HepG2 (cell line): ENCODE results near the gene TMEM158. TPM values are rescaled to one million over a fixed set of nuclear protein-coding genes. Genes with fewer than 3 reads are reported as not detected.
A peak's percentile ranks its signal among the peaks of the same experiment; 100 is the strongest.

Experiments
- CBX2 ChIP-seq, 2 experiments: fragments of 200-600 bp in 1 of 2; sonication (generic); formaldehyde crosslinking in 1 of 2; IDR thresholded peaks; 2 replicates each; pipeline versions ENCODE4 v1.7.0 to v1.8.1; 2018 to 2022; ENCODE audit warnings: low read depth in 2 of 2, low read length in 1 of 2, mild to moderate bottlenecking in 1 of 2, missing genetic modification reagents in 1 of 2
- E2F5 ChIP-seq: sonication (generic); formaldehyde crosslinking; conservative IDR thresholded peaks from 2 replicates; pipeline ENCODE4 v1.4.0; 2020; ENCODE audit warnings: missing genetic modification reagents
- KDM2A ChIP-seq: sonication (generic); formaldehyde crosslinking; IDR thresholded peaks from 2 replicates; pipeline ENCODE4 v1.4.0; 2020; ENCODE audit warnings: low read depth, missing genetic modification reagents, borderline replicate concordance
- MAZ ChIP-seq, 2 experiments: sonication (generic) in 1 of 2; formaldehyde crosslinking in 1 of 2; IDR thresholded peaks; 2 replicates each; pipeline versions ENCODE4 v1.5.0 to v1.6.1; 2012 to 2020; ENCODE audit warnings: low read depth in 2 of 2, mild to moderate bottlenecking in 2 of 2, borderline replicate concordance in 1 of 2, improper control_type of control experiment in 1 of 2, low read length in 1 of 2, missing genetic modification reagents in 1 of 2, moderate library complexity in 1 of 2
- MEIS2 ChIP-seq: sonication (generic); formaldehyde crosslinking; IDR thresholded peaks from 2 replicates; pipeline ENCODE4 v1.9.0; 2021; ENCODE audit warnings: mild to moderate bottlenecking, missing genetic modification reagents
- MLLT10 ChIP-seq: sonication (generic); formaldehyde crosslinking; IDR thresholded peaks from 2 replicates; pipeline ENCODE4 v1.4.0; 2020; ENCODE audit warnings: missing genetic modification reagents
- SAFB2 ChIP-seq: sonication (generic); formaldehyde crosslinking; IDR thresholded peaks from 2 replicates; pipeline ENCODE4 v1.5.1; 2020; ENCODE audit warnings: missing genetic modification reagents, low read depth, mild to moderate bottlenecking, borderline replicate concordance
- THAP11 ChIP-seq: IDR thresholded peaks from 2 replicates; pipeline ENCODE4 v1.6.1; 2016; ENCODE audit warnings: missing biosample characterization, missing genetic modification reagents
- ZBTB38 ChIP-seq: sonication (generic); formaldehyde crosslinking; IDR thresholded peaks from 2 replicates; pipeline ENCODE4 v1.5.1; 2020; ENCODE audit warnings: mild to moderate bottlenecking, missing genetic modification reagents
- ZBTB42 ChIP-seq: sonication (generic); formaldehyde crosslinking; IDR thresholded peaks from 2 replicates; pipeline ENCODE4 v1.5.0; 2020; ENCODE audit warnings: mild to moderate bottlenecking, missing genetic modification reagents
- ZNF713 ChIP-seq: sonication (generic); formaldehyde crosslinking; IDR thresholded peaks from 2 replicates; pipeline ENCODE4 v1.4.0; 2020; ENCODE audit warnings: mild to moderate bottlenecking, missing genetic modification reagents
- polyA plus RNA-seq, 8 experiments: library from polyadenylated mRNA; depleted of rRNA in 3 of 8; stranded (reverse) in 7 of 8; unstranded in 1 of 8; fragments of >200 nt; fragmentation: Illumina TruSeq in 4 of 8; extraction: Trizol in 4 of 8; gene quantifications; 2 replicates each; pipeline versions ENCODE4 v1.2.1 to v1.2.3, GENCODE V29; 2011 to 2016; ENCODE audit warnings: low read depth in 4 of 8, missing spikeins in 1 of 8, mixed read lengths in 1 of 8; ENCODE audit not compliant: insufficient read depth in 1 of 8
- total RNA-seq, 5 experiments: library from RNA; depleted of rRNA; stranded (reverse); fragments of >200 nt; fragmentation: Illumina TruSeq; extraction: Trizol; gene quantifications; 2 replicates each; pipeline ENCODE4 v1.2.3, GENCODE V29; 2016; ENCODE audit warnings: low read depth in 1 of 5
- TF ChIP-seq, protein P1 (sequence below): sonication (generic); formaldehyde crosslinking; IDR thresholded peaks from 2 replicates; pipeline ENCODE4 v1.4.0; 2020; ENCODE audit warnings: low read depth, mild to moderate bottlenecking, missing genetic modification reagents
- TF ChIP-seq, protein P2 (sequence below): sonication (generic); formaldehyde crosslinking; IDR thresholded peaks from 2 replicates; pipeline ENCODE4 v1.5.0; 2020; ENCODE audit warnings: mild to moderate bottlenecking, missing genetic modification reagents, borderline replicate concordance

Gene TMEM158
- total and polyA plus RNA-seq, 2 of the 13 experiments (the other 11 are each of a cell fraction or from before 2014, with no cell fraction given): 0.13 TPM; not detected in 1

DNA sequence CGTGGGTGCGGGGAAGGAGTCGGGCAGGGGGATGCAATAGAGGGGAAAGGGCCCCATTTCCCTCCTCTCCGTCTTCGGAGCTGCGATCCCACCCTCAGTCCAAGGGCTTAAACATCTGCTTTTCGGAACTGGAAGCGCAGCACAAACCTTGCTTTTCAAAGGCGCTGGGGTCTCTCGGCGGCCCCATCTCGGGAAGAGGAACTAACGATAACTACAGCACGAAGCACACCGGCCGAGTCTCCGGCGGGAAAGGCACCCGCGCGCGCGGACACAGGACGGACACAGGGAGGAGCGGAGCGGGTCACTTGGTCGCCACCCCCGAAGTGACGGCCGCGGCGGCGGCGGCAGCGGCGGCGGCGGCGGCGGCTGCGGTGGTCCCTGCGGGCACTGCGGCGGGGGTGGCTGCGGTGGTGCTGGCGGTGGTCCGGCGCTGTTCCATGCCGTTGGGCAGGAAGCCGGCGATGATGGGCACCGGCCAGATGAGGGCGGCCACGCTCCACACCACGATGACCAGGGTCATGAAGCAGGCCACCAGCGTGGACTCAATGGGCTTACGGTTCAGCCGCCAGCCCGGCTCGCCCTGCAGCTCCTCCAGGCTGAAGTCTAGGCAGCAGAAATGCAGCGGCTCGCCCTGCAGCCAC, 1.1 kb downstream of the TMEM158 start (continued):
- TF ChIP-seq, protein P1, sequence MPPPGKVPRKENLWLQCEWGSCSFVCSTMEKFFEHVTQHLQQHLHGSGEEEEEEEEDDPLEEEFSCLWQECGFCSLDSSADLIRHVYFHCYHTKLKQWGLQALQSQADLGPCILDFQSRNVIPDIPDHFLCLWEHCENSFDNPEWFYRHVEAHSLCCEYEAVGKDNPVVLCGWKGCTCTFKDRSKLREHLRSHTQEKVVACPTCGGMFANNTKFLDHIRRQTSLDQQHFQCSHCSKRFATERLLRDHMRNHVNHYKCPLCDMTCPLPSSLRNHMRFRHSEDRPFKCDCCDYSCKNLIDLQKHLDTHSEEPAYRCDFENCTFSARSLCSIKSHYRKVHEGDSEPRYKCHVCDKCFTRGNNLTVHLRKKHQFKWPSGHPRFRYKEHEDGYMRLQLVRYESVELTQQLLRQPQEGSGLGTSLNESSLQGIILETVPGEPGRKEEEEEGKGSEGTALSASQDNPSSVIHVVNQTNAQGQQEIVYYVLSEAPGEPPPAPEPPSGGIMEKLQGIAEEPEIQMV: no peak
- TF ChIP-seq ZBTB42 (CRISPR knock-in tag): no peak
- 0 out of 2 replicates have a peak, but pooled peaks have one; percentile 6 for TF ChIP-seq THAP11 (CRISPR knock-in tag)
- 0 out of 2 replicates have a peak, but pooled peaks have one; percentile 38 for TF ChIP-seq SAFB2
- TF ChIP-seq E2F5 (CRISPR knock-in tag): no peak
- no peak for TF ChIP-seq ZNF713 (CRISPR knock-in tag)
- TF ChIP-seq MAZ (IDR thresholded peaks at IDR 0.05; ENCODE audit: borderline replicate concordance, low read depth, low read length): no peak
- TF ChIP-seq MAZ (CRISPR knock-in tag; IDR thresholded peaks at IDR 0.05; ENCODE audit: low read depth): 0 out of 2 replicates have a peak, but pooled peaks have one; percentile 25
- TF ChIP-seq, protein P2, sequence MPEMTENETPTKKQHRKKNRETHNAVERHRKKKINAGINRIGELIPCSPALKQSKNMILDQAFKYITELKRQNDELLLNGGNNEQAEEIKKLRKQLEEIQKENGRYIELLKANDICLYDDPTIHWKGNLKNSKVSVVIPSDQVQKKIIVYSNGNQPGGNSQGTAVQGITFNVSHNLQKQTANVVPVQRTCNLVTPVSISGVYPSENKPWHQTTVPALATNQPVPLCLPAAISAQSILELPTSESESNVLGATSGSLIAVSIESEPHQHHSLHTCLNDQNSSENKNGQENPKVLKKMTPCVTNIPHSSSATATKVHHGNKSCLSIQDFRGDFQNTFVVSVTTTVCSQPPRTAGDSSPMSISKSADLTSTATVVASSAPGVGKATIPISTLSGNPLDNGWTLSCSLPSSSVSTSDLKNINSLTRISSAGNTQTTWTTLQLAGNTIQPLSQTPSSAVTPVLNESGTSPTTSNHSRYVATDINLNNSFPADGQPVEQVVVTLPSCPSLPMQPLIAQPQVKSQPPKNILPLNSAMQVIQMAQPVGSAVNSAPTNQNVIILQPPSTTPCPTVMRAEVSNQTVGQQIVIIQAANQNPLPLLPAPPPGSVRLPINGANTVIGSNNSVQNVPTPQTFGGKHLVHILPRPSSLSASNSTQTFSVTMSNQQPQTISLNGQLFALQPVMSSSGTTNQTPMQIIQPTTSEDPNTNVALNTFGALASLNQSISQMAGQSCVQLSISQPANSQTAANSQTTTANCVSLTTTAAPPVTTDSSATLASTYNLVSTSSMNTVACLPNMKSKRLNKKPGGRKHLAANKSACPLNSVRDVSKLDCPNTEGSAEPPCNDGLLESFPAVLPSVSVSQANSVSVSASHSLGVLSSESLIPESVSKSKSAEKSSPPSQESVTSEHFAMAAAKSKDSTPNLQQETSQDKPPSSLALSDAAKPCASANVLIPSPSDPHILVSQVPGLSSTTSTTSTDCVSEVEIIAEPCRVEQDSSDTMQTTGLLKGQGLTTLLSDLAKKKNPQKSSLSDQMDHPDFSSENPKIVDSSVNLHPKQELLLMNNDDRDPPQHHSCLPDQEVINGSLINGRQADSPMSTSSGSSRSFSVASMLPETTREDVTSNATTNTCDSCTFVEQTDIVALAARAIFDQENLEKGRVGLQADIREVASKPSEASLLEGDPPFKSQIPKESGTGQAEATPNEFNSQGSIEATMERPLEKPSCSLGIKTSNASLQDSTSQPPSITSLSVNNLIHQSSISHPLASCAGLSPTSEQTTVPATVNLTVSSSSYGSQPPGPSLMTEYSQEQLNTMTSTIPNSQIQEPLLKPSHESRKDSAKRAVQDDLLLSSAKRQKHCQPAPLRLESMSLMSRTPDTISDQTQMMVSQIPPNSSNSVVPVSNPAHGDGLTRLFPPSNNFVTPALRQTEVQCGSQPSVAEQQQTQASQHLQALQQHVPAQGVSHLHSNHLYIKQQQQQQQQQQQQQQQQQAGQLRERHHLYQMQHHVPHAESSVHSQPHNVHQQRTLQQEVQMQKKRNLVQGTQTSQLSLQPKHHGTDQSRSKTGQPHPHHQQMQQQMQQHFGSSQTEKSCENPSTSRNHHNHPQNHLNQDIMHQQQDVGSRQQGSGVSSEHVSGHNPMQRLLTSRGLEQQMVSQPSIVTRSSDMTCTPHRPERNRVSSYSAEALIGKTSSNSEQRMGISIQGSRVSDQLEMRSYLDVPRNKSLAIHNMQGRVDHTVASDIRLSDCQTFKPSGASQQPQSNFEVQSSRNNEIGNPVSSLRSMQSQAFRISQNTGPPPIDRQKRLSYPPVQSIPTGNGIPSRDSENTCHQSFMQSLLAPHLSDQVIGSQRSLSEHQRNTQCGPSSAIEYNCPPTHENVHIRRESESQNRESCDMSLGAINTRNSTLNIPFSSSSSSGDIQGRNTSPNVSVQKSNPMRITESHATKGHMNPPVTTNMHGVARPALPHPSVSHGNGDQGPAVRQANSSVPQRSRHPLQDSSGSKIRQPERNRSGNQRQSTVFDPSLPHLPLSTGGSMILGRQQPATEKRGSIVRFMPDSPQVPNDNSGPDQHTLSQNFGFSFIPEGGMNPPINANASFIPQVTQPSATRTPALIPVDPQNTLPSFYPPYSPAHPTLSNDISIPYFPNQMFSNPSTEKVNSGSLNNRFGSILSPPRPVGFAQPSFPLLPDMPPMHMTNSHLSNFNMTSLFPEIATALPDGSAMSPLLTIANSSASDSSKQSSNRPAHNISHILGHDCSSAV (CRISPR knock-in tag): no peak
- TF ChIP-seq MLLT10 (CRISPR knock-in tag): no peak
- TF ChIP-seq MEIS2 (CRISPR knock-in tag): no peak
- TF ChIP-seq CBX2 (IDR thresholded peaks at IDR 0.05; ENCODE audit: low read depth, low read length): 0 out of 2 replicates have a peak, but pooled peaks have one; percentile 20
- TF ChIP-seq CBX2 (CRISPR knock-in tag; IDR thresholded peaks at IDR 0.05; ENCODE audit: low read depth): no peak
- TF ChIP-seq KDM2A (CRISPR knock-in tag): peak; percentile 74
- TF ChIP-seq ZBTB38: 0 out of 2 replicates have a peak, but pooled peaks have one; percentile 31
